HG02870 (cell line): ENCODE measurements around the gene PTCHD4.
A peak's percentile ranks its signal among the peaks of the same experiment; 100 is the strongest.
"Not testable (repeated sequence)": the region's sequence is repeated elsewhere in the genome, so short reads cannot be mapped to it uniquely, and the experiment has no call there.

ENCODE experiments used
- ATAC-seq: cut with Tn5 transposase; IDR thresholded peaks from one replicate; pipeline ENCODE4 v1.9.1; 2021; ENCODE audit warnings: mild to moderate bottlenecking, moderate library complexity; ENCODE audit not compliant: unreplicated experiment

The PTCHD4 gene

DNA sequence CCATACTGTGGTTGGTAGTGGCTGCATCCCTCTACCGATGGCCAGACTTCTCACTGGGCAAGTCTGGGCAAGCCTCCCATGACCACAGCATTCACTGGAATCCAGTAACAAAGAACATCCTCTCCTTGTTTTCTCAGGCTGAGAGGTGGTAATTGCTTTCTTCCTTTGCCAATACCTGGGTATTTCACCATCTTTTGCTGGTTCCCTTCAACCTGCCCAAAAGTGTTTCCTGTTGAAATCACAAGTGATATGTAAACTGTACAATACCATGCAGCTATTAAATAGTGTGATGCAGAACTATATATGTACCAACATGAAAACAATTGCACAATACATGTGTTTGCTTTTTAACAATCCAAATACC is at the start of gene PTCHD4:
Gene PTCHD4, minus strand, starts transcription at position 55 of the 364 bp plus-strand sequence. CDS start 42,240 bp downstream, outside the sequence.
- no peak for ATAC-seq

DNA sequence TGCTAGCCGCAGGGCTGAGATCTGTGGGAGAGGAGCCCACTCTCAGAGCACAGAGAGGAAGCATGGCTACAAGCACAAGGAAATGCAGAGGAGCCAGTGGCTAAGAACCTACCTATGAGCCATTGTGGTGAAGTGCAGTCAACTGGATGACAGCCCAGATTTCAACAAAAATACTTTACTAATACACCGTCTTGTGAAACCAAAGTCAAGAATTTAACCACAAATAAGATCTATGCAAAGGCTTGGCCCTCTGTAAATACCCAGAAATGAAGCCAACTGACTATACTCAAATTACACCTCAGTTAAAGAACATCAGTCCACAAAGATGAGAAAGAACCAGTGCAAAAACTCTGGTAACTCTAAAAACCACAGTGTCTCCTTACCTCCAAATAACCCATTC is 40.1 kb upstream of the PTCHD4 start:
- ATAC-seq: no peak

DNA sequence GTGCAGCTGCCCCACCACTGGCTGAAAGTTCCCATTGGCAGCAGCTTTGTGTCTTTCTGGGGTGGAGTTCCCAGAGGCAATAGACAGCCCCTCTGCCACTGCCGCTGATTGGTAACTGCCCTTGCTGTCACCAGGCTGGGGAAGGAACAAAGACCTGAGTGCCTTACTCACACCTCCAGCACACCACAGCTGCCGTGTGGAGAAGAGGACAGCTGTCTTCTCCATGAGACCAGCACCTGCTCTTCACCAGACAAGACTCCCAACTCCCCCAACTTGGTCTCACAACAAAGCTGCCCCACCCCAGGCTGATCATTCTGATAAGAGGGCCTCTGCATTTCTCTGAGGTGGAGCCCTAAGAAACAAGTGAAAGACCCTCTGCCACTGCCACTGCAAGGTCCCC is 39.7 kb upstream of the PTCHD4 start:
- no peak for ATAC-seq

DNA sequence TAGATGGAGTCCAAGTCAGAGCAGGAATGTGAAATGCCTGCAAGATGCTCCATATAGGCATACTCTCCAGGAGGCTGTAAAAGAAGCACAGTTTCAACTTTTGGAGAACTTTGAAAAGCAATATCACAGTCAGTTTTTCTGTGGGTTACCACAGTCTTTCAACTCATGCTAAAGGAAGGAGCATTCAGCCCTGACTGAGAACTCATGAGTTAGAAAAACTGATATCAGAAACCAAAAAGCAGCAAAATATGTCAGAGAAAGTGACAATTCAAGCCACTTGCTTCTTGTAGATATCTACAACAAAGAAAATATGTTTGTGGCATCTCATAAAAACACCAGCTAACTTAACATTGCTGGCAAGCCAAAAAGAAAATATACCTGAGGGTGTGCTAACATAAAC is 36.1 kb upstream of the PTCHD4 start:
- ATAC-seq: no peak

DNA sequence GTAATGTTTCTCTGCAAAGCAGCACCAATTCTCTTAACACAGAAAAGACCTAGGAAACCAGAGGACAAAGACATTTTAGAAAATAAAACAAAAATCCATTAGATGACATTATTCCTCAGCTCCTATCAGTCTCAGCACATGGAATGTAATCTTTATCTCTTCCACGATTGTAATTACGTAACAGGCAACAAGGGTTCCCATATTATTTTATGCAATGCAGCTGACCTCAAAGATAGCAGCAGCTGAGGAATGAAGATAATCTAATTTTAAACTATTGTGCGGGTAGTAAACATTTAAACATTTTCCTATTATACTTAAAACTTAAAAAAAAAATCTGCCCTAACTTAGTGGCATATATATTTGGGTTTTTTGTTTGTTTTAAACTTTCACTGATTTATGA is 33.0 kb upstream of the PTCHD4 start:
- ATAC-seq: no peak

DNA sequence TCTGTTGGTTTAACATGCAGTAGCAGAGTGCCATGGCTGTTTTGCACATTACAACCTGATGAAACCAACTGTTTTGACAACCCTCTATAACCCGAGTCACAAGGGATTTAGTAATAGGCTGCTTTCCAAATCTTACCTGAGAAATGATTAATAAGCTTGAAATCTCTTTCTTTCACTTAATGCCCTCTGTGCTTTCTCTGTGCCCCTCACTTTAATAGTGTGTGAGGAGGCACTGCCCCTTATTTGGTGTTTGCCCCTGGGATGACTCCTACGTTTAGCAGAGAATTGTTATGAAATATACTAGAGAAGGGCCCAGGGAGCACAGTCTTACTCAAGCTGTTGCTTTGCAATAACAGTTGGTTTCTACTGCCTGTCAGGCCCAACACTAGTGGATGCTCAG is 31.0 kb upstream of the PTCHD4 start:
- no peak for ATAC-seq

DNA sequence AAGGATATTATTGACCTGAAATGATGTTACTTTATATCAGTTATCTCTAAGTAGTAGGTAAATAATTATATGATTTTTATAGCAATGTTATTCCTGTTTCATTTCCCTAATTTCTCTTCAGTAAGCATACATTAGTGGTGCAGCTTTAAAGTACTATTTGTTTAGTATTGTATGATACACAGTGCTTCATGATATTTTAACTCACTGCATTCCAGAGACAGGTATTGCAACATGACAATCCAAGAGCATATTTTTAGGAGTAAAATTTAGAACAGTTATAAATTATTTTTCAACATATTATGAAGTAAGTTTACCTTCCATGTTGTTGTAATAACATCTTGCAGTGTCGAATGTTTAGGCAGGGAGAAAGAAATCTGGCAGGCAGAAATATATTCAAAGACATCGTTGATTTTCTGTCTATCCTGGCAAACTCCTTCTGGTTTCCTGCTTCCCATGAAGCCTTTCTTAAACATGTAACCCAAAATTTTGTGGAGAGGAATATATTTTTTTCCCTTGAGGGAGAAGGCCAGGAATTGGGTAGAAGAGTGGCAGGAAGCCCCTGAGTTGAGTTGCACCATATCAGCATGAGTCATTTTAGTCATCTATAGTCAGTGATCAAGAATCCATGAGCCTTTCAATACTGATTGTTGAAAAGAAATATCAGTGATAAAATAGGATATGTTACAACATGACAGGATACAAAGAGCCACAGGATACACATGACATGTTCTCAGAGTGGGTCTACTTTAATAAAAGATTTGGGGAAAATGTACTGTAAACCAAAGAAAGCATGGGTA is 29.0 kb upstream of the PTCHD4 start:
- ATAC-seq: no peak

DNA sequence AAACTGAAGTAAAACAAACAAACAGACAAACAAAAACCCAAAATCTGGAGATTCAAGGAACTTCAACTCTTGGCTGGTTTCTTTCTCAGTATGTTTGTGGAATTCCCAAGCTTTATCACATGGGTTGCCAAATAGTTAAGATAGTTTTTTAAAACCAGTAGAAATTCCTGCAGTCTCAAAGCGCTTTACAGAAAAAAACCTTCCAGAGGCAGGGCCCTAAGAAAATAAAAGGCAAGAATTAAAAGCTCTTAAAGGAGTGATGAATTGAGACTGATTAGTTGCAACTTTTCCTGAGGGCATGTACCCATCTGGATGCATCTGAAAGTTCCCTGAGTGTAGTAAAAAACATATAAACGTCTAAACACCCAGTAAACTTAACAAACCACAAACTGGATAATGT is 25.9 kb upstream of the PTCHD4 start:
- no peak for ATAC-seq

DNA sequence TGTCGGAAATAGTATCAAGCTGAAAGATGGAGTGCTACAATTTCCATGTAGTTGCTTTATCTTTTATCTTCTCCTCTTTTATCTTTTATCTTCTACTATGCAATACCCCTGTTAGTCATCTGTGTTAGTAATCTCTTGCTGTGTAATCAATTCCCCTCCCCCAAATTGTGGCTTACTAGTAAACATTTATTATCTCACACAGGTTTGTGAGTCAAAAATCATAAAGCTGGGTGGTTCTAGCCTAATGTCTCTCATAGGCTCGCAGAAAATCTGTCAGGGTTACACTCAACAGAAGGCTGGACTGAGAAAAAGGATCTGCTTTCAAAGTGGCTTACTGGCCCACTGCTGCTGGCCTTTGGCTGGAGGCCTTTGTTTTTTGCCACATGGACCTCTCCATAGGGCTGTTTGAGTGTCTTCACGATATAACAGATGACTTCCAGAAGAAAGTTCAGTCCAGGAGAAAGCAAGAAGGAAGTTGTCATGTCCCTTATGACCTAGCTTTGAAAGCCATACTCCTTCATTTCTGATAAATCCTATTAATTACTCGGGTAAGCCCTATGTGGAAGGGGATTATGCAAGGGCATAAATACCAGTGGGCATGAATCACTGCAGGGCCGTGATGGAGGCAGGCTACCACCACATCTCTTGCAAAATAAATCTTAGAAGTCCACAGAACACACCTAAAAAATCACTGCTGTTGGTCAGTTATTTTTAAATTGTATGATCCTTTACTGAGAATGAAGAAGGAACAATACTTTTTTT is 24.5 kb upstream of the PTCHD4 start:
- ATAC-seq: no peak

DNA sequence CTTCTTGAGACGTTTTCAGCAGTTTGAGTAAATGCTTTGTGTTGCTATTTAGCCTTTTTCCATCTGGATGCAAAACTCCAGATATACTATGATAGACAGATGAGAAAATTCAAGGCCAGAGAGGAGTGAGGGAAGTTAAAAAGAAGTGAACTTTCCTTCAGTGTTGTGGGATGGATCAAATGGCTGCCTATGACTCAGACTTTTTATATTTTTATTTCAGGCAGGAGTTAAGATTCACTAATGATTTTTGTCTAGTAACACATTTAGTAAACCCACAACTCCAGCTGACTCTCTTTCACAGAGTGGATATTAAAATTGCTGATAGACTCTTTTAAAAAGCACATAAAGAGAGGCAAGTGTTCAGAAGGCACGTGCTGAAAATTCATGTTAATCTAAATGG is 23.2 kb upstream of the PTCHD4 start:
- ATAC-seq: no peak

DNA sequence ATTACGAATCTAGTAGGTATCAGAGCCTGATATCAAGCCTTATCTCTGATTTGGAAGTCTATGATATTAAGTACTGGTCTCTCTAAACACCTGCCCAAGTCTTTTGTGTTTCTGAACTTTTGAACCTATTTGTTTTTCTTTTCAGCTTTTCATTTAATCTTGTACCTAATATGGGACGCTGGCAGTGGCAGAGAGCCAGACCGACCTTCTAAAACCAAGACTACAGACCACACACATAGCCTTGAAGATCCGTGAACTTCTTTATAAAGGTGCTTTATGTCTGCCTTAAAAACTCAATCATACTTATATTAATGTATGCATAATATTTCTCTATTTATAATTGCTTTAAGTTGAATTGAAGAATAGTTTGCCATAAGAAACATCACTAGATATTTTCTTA is 12.6 kb upstream of the PTCHD4 start:
- no peak for ATAC-seq

DNA sequence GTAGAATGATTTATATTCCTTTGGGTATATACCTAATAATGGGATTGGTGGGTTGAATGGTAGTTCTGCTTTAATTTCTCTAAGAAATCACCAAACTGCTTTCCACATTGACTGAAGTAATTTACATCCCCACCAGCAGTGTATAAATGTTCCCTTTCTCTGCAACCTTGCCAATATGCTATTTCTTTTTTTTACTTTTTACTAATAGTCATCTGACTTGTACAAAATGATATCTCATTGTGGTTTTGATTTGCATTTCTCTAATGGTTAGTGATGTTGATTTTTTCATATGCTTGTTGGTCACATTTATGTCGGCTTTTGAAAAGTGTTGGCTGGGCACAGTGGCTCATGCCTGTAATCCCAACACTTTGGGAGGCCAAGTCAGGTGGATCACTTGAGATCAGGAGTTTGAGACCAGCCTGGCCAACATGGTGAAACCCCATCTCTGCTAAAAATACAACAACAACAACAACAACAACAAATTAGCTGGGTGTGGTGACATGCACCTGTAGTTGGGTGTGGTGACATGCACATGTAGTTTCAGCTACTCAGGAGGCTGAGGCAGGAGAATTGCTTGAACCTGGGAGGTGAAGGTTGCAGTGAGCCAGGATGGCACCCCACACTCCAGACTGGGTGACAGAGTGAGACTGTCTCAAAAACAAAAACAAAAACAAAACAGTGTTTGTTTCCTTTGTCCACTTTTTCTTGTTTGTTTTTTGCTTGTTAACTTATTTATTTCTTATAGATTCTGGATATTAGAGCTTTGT is 11.2 kb upstream of the PTCHD4 start:
- ATAC-seq: not testable (repeated sequence)

DNA sequence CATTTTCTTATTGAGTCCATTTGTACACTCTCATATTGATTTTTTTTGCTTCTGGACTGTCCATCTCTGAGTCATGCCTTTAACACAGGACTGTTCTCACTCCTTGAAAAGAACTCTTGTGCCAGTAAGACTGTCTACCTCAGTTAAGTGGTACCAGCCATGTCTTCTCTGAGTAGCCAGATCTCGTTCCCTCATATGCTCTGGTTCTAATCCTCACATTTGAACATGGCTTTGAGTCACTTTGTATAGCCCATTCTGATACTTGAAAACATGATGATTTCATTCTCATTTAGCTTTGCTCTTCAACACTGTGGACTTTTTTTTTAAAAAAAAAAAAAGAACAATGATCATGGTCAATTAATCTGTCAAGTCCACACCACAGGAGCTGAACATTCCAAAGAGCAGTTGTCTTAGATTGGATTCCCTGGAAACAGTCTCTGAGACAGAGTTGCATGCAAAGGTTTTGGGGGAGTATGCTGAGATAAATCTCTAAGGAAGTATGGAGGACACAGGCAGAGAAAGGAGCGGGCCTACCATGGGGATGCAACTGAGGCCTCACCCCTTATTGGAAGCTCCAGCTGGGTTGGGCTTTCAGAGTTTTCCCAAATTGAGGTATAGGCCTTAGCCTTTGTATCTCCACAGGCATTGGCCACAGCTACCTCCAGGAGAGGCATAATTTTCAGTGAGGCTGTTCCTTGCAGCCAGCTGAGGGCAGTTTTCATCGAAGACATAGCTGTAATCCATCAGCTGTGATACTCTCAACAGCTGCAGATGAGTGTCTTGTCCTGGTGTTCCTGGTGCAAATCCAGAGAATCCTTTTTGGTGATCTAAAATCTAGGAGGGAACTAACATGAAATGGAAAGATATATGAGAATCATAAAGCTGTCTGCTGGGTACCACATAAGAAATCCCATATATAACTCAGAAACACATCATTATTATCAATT is 6.0 kb upstream of the PTCHD4 start:
- no peak for ATAC-seq

DNA sequence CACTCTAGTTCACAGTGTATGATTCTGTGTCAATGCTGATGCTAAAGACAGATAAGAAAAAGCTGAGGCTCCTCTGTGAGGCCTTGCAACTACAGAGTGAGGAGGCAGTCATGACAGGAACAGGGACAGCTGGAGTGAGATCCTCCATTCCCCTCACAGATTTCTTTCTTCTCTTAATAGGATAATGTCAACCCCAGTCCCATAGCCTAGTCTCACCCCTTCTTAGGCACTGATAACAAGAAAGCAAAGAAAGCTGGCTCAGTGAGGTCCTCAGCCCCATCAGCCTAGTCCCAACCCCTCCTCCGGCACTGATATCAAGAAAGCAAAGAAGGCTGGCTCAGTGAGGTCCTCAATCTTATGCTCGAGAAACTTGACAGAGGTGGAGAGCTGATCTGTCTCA is 2.1 kb upstream of the PTCHD4 start:
- no peak for ATAC-seq

DNA sequence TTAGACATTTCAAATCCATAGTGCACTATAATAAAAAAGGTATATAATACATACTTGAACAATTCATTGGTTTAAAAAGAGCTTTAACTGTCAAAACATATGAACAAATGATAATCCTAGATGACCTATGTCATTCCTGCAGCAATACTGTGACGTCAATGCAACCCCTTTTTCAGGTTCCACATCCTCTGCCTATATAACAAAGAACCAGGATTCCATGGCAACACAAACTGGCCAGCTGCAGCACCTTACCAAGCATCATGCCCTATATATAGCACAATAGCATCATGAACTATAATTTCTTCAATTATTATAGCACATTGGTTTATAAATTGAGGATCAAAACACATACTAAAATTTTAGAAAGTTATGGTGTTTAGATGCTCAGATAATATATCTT is 578 bp upstream of the PTCHD4 start:
- no peak for ATAC-seq

DNA sequence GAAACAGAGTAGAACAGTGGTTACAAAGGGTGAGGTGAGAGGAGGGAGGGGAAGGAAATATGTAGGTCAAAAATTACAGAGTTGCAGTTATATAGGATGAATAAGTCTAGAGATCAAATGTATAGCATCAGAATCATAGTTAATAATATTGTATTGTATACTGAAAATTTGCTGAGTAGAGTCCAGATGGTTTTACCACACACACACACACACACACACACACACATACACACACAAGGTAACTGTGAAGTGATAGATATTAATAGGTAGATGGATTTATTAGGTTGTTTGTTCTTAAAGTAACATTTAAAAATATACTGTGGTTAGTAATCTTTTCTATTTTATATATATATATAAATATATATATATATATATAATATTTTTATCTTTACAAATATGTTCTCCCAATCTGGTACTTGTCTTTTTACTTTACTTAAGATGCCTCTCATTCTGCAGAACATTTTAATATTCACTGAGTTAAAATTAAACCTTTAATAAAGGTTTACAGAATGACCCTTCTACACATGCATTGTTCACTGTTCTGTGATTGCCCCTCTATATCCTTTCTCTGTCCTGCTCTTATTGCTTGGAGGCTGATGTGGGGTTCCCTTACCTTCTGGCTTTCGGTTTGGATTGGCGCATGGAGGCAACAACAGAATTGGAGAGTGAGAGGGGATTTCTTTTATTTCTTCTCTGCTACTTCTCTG is 408 bp downstream of the PTCHD4 start:
- ATAC-seq: no peak

DNA sequence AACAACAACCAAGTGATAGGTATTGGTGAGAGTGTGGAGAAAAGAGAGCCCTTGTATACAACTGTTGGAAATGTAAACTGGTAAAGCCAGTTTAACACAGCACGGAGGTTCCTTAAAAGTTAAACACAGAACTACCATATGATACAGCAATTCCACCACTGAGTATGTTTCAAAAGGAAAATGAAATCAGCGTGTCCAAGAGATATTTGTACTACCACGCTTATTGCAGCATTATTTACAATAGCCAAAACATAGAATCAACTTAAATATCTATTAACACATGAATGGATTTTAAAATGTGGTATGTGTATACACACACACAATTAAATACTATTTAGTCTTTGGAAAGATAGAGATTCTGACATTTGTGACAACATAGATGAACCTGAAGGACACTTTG is 1.1 kb downstream of the PTCHD4 start:
- no peak for ATAC-seq

DNA sequence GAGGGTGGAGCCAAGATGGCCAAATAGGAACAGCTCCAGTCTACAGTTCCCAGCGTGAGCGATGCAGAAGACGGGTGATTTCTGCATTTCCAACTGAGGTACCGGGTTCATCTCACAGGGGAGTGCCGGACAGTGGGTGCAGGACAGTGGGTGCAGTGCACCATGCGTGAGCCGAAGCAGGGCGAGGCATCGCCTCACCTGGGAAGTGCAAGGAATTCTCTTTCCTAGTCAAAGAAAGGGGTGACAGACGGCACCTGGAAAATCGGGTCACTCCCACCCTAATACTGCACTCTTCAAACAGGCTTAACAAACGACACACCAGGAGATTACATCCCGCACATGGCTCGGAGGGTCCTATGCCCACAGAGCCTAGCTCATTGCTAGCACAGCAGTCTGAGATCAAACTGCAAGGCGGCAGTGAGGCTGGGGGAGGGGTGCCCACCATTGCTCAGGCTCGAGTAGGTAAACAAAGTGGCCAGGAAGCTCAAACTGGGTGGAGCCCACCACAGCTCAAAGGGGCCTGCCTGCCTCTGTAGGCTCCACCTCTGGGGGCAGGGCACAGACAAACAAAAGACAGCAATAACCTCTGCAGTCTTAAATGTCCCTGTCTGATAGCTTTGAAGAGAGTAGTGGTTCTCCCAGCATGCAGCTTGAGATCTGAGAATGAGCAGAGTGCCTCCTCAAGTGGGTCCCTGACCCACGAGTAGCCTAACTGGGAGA is 8.4 kb downstream of the PTCHD4 start:
- ATAC-seq: not testable (repeated sequence)

DNA sequence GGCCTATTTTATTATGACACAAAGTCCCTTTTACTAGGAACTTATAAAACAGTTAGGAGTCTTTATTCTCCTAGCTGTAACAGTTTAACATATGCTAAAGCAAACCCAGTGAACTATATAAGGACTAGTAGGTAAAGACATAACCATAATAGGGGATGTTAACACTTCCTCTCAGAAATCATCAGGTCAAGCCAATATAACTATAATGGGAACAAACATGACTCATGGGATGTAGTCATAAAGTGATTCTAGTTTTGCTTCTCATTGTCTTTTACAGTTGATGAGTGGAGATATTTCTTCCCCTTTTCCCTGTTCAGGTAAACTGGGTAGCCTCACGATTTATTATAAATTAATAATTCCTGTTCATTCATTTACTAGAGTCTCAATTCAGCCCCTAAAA is 9.7 kb downstream of the PTCHD4 start:
- ATAC-seq: peak; percentile 90

DNA sequence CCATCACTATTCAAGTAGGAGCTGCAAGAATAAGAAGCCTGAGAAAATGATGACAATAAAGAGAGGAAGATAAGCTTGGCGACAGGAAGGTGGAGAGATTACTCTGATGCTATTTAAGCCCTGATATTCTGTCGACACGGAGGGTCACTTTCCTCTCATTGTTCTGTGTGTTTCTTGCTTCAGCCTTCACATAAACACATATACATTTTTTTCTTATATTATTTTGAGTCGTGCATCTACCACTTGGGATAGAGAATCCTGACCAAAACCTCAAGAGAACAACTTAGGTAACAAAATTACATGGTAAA is 10.5 kb downstream of the PTCHD4 start:
- ATAC-seq: no peak
